AG09319 (cell line): ENCODE measurements around the gene EPHA8.

Source experiments
- DNase-seq: peaks from one replicate; pipeline ENCODE4 v3.0.0-alpha.2; 2010; ENCODE audit warnings: low read depth; ENCODE audit errors: extremely low read depth
- TF ChIP-seq, protein P1 (sequence below): IDR thresholded peaks from 2 replicates; pipeline ENCODE4 v1.5.1; 2011; ENCODE audit warnings: low read depth, mild to moderate bottlenecking, inconsistent platforms, low read length, moderate library complexity

The EPHA8 gene

DNA sequence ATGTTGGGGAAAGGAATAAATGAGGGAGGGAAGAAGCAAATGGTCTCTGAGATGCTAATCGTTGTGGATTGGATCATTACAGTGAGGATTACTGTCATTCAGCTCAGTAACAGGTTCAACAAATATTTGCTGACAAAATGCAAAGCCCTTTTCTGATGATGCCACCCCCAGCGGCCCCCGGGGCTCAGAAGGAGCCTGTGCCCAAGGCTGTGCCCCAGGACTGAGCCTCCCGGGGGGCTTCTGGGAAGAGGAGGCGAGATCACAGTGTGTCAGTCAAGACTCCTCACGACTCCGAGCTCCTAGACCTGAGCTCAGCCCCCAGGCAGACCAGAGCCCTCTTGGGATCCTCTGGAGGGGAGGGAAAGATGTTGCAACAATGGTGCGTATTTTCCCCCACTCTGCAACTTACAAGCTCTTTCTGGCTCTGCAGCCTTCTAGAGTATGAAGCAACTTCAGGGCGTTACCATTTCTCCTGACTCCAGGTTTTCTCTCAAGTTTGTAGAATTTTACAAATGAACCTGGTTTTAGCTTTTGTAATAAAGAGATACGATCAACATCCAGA lies 20.8 kb downstream of the EPHA8 start:
- DNase-seq, result no peak
- TF ChIP-seq, protein P1, sequence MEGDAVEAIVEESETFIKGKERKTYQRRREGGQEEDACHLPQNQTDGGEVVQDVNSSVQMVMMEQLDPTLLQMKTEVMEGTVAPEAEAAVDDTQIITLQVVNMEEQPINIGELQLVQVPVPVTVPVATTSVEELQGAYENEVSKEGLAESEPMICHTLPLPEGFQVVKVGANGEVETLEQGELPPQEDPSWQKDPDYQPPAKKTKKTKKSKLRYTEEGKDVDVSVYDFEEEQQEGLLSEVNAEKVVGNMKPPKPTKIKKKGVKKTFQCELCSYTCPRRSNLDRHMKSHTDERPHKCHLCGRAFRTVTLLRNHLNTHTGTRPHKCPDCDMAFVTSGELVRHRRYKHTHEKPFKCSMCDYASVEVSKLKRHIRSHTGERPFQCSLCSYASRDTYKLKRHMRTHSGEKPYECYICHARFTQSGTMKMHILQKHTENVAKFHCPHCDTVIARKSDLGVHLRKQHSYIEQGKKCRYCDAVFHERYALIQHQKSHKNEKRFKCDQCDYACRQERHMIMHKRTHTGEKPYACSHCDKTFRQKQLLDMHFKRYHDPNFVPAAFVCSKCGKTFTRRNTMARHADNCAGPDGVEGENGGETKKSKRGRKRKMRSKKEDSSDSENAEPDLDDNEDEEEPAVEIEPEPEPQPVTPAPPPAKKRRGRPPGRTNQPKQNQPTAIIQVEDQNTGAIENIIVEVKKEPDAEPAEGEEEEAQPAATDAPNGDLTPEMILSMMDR, result no peak

DNA sequence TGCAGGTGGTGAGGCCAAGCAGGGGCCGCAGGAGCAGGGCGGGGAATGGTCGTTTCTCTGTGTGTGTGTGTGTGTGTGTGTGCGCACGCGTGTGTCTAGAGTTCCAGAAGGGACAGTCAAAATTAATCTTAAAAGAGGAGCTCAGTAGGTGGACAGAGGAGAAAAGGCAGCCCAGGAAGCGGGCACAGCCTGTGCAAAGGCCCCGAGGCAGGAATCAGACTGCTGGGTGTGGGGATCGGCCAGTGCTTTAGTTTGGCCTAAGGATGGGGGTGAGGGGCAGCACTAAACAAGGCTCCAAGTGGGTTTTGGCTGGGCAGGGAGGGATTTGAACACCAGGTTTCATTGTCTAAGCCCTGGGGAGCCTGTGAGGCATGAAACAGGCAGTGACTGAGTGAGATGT lies 21.7 kb downstream of the EPHA8 start:
- no peak for DNase-seq
- TF ChIP-seq, protein P1, result no peak

DNA sequence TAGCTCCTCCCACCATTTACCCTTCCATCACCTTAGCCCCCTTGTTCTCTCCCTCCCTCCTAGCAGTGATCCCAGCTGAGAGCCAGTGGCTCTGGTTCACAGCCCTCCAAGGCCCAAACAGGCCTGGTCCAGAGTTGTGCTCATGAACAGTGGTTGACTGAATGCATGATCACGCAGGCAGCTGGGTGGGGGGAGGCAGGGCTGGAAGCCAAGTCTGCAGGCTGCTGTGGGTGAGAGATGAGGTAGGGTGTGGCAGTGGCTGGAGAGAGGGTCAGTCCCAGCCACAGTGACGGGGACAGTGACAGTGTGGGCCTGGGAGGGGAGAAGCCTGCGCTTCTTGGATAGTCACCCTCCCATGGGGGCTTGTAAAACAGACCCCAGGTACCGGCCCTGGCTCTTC lies 22.2 kb downstream of the EPHA8 start:
- no peak for DNase-seq
- TF ChIP-seq, protein P1, result no peak

DNA sequence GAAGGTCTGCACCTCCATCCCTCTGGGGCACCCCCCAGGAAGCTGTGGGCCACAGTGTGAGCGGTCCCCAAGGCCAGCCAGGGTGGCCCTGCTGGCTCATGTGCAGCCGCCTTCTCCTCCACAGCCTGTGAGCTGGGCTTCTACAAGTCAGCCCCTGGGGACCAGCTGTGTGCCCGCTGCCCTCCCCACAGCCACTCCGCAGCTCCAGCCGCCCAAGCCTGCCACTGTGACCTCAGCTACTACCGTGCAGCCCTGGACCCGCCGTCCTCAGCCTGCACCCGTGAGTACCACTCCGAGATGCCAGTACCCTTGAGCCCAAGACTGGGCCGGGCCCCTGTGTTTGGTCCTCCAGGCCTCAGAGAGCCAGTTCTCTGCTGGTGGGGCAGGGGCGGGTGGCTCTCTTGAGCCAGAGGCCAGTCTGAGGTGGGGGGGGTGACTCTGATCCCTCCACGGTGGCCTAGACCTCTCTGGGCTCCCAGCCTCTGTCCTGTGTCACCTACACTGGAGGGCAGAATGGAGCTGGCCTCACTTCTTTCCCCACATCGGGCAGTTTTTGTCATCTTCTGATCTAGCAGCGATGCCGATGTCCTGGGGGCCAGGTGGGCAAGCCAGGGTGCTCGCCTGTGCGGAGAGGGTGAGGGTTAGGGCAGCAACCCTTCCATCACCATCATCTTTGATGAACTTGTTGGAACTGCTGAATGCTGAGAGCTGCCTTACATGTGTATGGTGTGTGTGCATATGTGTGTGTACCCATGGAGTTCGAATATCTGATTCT lies 23.3 kb downstream of the EPHA8 start:
- TF ChIP-seq, protein P1, result no peak
- no peak for DNase-seq

DNA sequence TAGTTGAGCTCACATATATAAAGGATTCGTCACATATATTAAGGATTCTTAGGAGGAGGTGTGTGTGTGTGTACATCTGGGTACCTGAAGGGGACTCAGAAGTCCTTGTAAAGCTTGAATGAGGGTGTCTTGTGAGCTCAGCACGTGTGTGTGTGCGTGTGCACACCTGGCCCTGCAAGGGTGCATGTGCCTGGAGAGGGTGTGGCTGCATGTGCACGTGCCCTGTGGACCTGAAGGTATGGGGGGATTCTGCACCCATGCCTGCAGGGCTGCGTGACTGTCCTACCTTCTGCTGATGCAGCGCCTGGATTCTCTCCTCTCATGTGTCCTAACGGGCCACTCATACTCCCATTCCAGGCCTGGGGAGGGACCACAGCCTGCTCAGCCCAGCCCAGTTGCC lies 24.0 kb downstream of the EPHA8 start:
- no peak for DNase-seq
- TF ChIP-seq, protein P1, result no peak

DNA sequence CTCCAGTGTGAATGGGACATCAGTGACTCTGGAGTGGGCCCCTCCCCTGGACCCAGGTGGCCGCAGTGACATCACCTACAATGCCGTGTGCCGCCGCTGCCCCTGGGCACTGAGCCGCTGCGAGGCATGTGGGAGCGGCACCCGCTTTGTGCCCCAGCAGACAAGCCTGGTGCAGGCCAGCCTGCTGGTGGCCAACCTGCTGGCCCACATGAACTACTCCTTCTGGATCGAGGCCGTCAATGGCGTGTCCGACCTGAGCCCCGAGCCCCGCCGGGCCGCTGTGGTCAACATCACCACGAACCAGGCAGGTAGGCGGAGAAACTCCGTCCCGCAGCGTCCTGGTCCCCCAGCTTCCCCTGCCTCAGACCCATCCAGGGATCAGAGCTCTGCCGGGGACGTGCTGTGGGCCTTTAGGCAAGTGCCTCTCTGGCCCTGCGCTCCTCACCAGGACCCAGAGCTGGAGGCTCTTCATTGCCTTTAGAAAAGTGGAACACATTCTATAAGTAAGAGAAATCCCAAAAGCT lies 25.7 kb downstream of the EPHA8 start:
- no peak for DNase-seq
- TF ChIP-seq, protein P1, result no peak

DNA sequence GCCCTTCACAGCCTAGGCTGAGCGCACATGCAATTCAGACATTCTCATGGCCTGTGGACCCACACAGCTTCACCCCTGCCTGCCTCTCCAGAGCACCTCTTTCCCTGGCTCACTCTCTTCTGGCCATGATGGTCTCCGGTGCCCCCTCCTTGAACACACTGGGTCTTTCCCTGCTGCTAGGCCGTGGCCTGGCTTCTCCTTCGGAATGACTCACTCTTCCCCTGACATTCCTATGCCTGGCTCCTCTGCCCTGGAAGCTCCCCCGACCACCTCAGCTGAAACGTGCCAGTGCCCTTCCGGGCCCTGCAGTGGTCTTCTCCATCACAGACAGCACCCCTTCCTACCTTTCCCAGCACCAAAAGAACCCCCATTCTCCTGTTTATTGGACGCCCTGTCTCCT lies 28.3 kb downstream of the EPHA8 start:
- TF ChIP-seq, protein P1, result no peak
- no peak for DNase-seq
